ENCODE data around the gene RAP1A.
"Not testable (repeated sequence)": the region's sequence is repeated elsewhere in the genome, so short reads cannot be mapped to it uniquely, and the experiment has no call there.

The RAP1A gene

DNA sequence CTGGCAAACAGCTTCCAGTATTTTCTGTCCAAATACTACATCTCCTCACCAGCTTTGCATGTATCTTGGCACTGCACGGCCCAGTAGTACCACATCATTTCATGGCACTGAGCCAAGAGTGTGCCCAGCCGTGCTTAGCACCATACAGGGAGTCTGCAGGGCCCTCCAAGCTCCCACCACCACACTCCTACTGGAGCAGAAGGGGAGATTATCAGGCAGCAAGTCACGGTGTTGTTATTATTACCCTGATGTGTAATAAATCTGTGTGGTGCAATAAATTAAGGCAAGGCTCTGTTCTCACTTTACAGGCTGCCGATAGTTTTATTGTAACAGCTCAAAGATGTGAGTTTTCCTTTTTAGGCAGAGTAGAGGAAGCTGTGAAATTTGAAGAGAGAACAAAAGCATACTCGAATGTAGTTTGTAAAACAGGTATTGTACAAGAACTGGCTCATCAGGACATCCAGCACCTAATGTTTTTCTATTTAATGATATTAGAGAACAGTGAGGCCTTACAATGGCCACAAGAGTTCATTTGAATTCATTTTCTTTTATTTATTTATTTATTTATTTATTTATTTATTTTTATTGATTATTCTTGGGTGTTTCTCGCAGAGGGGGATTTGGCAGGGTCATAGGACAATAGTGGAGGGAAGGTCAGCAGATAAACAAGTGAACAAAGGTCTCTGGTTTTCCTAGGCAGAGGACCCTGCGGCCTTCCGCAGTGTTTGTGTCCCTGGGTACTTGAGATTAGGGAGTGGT is 13.0 kb upstream of the RAP1A start:
- H3K4me1 ChIP-seq (ENCODE audit: insufficient read depth, low read length); H3K9ac ChIP-seq (ENCODE audit: low read depth, low read length); H3K36me3 ChIP-seq (ENCODE audit: insufficient read depth, low read length); H3K9me3 ChIP-seq (ENCODE audit: control insufficient read depth, insufficient read depth, low read length): not testable (repeated sequence)

DNA sequence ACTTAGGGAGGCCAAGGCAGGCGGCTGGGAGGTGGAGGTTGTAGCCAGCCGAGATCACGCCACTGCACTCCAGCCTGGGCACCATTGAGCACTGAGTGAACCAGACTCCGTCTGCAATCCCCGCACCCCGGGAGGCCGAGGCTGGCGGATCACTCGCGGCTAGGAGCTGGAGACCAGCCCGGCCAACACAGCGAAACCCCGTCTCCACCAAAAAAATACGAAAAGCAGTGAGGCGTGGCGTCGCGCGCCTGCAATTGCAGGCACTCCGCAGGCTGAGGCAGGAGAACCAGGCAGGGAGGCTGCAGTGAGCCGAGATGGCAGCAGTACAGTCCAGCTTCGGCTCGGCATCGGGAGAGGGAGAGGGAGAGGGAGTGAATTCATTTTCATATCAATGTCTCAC is 11.1 kb upstream of the RAP1A start:
- H3K9ac ChIP-seq (ENCODE audit: low read depth, low read length); H3K4me1 ChIP-seq (ENCODE audit: insufficient read depth, low read length); H3K36me3 ChIP-seq (ENCODE audit: insufficient read depth, low read length); H3K9me3 ChIP-seq (ENCODE audit: control insufficient read depth, insufficient read depth, low read length): not testable (repeated sequence)

- Histone ChIP-seq H3K9me3 (ENCODE audit: control insufficient read depth, insufficient read depth, low read length) (0 out of 2 replicates have a peak, but pooled peaks cover 3% of the 10 kb centered on the region), H3K36me3 (ENCODE audit: insufficient read depth, low read length) (no peaks in the 10 kb centered on the region), H3K4me1 (ENCODE audit: insufficient read depth, low read length) (no peaks in the 10 kb centered on the region), H3K9ac (ENCODE audit: low read depth, low read length) (no peak overlapping the region)
Measured at GRCh38 chr1:111611986-111612385, 7.6 kb upstream of the RAP1A start.

GRCh38 chr1:111615870-111616715 is 3.5 kb upstream of the RAP1A start:
- Histone ChIP-seq H3K9ac (ENCODE audit: low read depth, low read length) (no peak overlapping the region), H3K4me1 (ENCODE audit: insufficient read depth, low read length) (peaks cover 4% of the 10 kb centered on the region), H3K36me3 (ENCODE audit: insufficient read depth, low read length) (no peaks in the 10 kb centered on the region), H3K9me3 (ENCODE audit: control insufficient read depth, insufficient read depth, low read length) (no peaks in the 10 kb centered on the region)

DNA sequence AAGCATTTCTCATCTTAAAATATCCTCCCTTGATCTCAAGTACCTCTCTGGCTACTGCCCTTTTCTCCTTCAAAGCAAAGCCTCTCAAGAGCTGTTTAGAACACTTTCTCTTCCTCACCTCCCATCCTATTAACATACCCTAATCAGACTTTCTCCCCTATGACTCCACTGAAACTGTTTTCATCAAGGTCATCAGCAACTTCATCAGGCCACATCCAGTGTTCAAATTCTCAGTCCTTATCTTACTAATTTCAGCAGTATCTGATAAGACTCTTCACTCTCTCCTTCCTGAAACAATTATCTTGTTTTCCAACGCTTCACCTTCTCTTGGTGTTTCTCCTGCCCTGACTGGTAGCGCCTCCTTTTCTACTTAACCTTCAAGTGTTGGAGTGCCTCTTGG is 1.5 kb upstream of the RAP1A start:
- Histone ChIP-seq H3K36me3 (ENCODE audit: insufficient read depth, low read length) (no peaks in the 10 kb centered on the region), H3K9ac (ENCODE audit: low read depth, low read length) (no peak overlapping the region), H3K4me1 (ENCODE audit: insufficient read depth, low read length) (peaks cover 4% of the 10 kb centered on the region), H3K9me3 (ENCODE audit: control insufficient read depth, insufficient read depth, low read length) (no peaks in the 10 kb centered on the region)

DNA sequence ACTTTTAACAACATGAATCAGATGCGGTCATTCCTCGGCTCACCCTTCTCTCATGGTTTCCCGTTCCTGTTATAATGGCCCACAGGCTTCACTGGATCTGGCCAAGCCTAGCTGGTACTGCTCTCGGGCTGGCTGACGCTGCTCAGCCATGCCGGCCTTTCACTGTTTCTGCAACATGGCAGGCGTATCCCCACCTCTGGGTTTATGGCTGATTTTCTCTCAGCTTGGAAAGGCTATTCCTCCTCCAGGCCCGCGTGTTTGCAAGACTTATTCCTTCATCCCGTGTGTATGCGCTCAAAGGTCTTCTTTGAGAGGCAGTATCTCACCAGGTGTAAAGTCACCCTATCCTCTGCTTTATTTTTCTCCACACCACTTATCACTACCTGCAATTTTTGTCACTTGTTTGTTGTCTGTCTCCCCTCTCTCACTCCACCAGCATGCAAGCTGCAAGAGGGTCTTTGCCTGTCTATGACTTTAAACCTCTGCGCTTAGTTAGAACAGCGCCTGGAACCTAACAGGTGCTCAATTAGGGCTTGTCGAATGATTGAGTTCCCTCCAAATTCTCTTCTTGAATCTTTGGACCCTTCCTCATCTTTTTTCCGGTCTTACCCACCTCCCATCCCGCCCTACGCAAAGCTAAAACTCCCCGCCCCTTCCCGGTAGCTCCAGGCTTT is 491 bp upstream of the RAP1A start:
- H3K9ac ChIP-seq (ENCODE audit: low read depth, low read length): peak overlapping the region; percentile 74
- H3K9me3 ChIP-seq (ENCODE audit: control insufficient read depth, insufficient read depth, low read length): no peaks in the 10 kb centered on the region
- H3K4me1 ChIP-seq (ENCODE audit: insufficient read depth, low read length): peaks cover 4% of the 10 kb centered on the region
- H3K36me3 ChIP-seq (ENCODE audit: insufficient read depth, low read length): no peaks in the 10 kb centered on the region

DNA sequence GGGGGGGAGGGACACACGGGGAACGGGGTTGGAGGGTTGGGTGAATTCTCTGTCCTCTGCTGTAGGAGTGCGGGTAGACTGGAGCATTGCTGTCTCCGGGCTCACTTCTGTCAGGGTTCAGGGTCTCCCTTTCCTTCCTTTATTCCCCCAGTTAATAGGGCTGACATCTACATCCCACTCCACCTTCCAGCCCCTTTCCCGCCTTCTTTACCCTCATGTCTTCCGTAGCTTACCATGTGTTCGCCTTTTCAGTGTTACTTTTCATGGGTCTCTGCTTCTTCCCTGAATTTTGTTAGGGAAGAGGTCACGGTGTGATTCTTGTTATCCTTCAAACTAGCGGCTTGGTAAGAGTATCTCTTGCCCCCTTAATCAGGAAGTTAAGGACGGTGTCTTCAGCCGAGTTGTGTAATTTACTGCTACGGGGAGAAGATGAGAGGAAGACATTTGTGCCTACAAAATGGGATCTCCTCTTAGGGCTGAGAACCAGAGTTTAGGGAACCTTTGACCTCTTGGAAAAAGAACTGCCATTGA is 917 bp downstream of the RAP1A start:
- H3K9me3 ChIP-seq (ENCODE audit: control insufficient read depth, insufficient read depth, low read length): no peaks in the 10 kb centered on the region
- H3K4me1 ChIP-seq (ENCODE audit: insufficient read depth, low read length): peaks cover 4% of the 10 kb centered on the region
- H3K9ac ChIP-seq (ENCODE audit: low read depth, low read length): peak overlapping the region; percentile 87
- H3K36me3 ChIP-seq (ENCODE audit: insufficient read depth, low read length): no peaks in the 10 kb centered on the region

- Histone ChIP-seq H3K36me3 (ENCODE audit: insufficient read depth, low read length) (no peaks in the 10 kb centered on the region), H3K9ac (ENCODE audit: low read depth, low read length) (peak overlapping the region; percentile 87; the same call in 1 of the 2 replicates), H3K4me1 (ENCODE audit: insufficient read depth, low read length) (peaks cover 4% of the 10 kb centered on the region), H3K9me3 (ENCODE audit: control insufficient read depth, insufficient read depth, low read length) (no peaks in the 10 kb centered on the region)
Measured at GRCh38 chr1:111621050-111621449, 1.5 kb downstream of the RAP1A start.

DNA sequence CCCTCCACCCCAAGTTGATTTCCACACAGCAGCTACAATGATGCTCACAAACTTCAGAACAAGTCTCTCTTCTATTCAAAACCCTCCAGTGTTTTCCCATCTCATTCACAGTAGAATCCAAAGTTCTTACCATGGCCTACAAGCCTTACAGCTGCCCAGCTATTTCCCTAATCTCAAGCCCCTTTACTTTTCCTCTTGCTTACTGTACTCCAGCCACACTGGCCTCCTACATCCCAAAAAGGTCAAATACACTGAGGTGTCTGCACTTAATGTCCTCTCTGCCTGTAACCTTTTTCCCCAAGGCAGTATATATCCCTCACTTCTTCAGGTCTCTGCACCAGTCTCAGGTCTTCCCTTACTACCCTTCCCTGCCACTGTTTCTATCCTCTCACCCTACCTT is 2.6 kb downstream of the RAP1A start:
- H3K4me1 ChIP-seq (ENCODE audit: insufficient read depth, low read length): peaks cover 4% of the 10 kb centered on the region
- no peak overlapping the region for H3K9ac ChIP-seq (ENCODE audit: low read depth, low read length)
- H3K36me3 ChIP-seq (ENCODE audit: insufficient read depth, low read length): no peaks in the 10 kb centered on the region
- no peaks in the 10 kb centered on the region for H3K9me3 ChIP-seq (ENCODE audit: control insufficient read depth, insufficient read depth, low read length)

- no peaks in the 10 kb centered on the region for H3K36me3 ChIP-seq (ENCODE audit: insufficient read depth, low read length)
- H3K9ac ChIP-seq (ENCODE audit: low read depth, low read length): no peak overlapping the region
- no peaks in the 10 kb centered on the region; the same call in 1 of the 2 replicates for H3K4me1 ChIP-seq (ENCODE audit: insufficient read depth, low read length)
- no peaks in the 10 kb centered on the region for H3K9me3 ChIP-seq (ENCODE audit: control insufficient read depth, insufficient read depth, low read length)
Measured at GRCh38 chr1:111624382-111624781, 4.8 kb downstream of the RAP1A start.

DNA sequence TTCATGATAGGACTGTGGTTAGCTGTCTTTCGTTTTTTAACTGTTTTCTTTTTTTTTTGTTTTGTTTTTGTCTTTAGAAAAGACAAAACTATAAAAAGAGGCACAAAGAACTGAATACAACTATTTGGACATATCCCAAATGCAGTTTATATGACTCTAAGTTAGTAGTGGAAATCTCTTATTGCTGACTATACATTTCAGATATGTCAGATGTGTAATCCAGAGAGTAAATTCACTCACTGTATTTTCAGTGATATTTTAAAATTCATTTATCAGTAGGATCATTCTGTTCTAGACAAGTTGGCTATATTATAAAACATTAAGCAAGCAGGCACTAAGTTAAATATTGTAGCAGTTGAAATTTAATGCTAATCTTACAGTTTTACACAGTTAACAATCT is 5.7 kb downstream of the RAP1A start:
- H3K9ac ChIP-seq (ENCODE audit: low read depth, low read length): no peak overlapping the region
- H3K36me3 ChIP-seq (ENCODE audit: insufficient read depth, low read length): no peaks in the 10 kb centered on the region
- H3K4me1 ChIP-seq (ENCODE audit: insufficient read depth, low read length): no peaks in the 10 kb centered on the region; the same call in 1 of the 2 replicates

DNA sequence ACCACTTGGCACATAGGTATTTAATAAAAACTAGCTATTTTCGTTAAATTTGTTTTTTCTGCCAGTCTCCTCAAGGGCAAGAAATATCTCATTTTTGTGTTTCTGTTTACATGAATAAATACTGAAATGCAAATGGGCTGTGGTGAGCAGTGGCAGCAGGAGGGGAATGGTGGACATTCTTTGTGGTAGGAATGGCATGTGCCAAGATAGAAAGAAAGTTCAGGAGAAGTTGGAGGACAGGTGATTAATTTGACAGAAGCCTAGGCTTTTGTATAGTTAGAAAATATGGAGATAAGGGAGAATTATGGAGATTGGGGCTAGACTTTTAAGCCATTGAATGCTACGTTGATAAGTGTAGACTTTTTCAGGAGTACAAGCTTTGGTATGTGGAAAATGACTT is 8.6 kb downstream of the RAP1A start:
- H3K9me3 ChIP-seq (ENCODE audit: control insufficient read depth, insufficient read depth, low read length): no peaks in the 10 kb centered on the region
- no peaks in the 10 kb centered on the region; the same call in 1 of the 2 replicates for H3K4me1 ChIP-seq (ENCODE audit: insufficient read depth, low read length)
- H3K36me3 ChIP-seq (ENCODE audit: insufficient read depth, low read length): no peaks in the 10 kb centered on the region
- H3K9ac ChIP-seq (ENCODE audit: low read depth, low read length): no peak overlapping the region

More for the DNA sequence above, 5.7 kb downstream of the RAP1A start:
- H3K9me3 ChIP-seq (ENCODE audit: control insufficient read depth, insufficient read depth, low read length): no peaks in the 10 kb centered on the region

- Histone ChIP-seq H3K36me3 (ENCODE audit: insufficient read depth, low read length) (no peaks in the 10 kb centered on the region), H3K9ac (ENCODE audit: low read depth, low read length) (no peak overlapping the region), H3K9me3 (ENCODE audit: control insufficient read depth, insufficient read depth, low read length) (no peaks in the 10 kb centered on the region), H3K4me1 (ENCODE audit: insufficient read depth, low read length) (no peaks in the 10 kb centered on the region; the same call in 1 of the 2 replicates)
Measured at GRCh38 chr1:111629190-111629954, 9.8 kb downstream of the RAP1A start.

GRCh38 chr1:111630567-111630966 is 11.0 kb downstream of the RAP1A start:
- H3K9ac ChIP-seq (ENCODE audit: low read depth, low read length): no peak overlapping the region
- H3K4me1 ChIP-seq (ENCODE audit: insufficient read depth, low read length): no peaks in the 10 kb centered on the region; the same call in 1 of the 2 replicates
- H3K9me3 ChIP-seq (ENCODE audit: control insufficient read depth, insufficient read depth, low read length): no peaks in the 10 kb centered on the region
- H3K36me3 ChIP-seq (ENCODE audit: insufficient read depth, low read length): no peaks in the 10 kb centered on the region

All from ES-I3 (cell line).